K562 (cell line): ENCODE data around the gene DPEP2NB. TPM values are rescaled to one million over a fixed set of nuclear protein-coding genes. Genes with fewer than 3 reads are reported as not detected.

Source experiments
- ATAC-seq: fragments of 200-7000 bp; cut with Tn5 transposase; 3 replicates; pipeline ENCODE4 v1.9.1; 2020; ENCODE audit warnings: moderate library complexity
- BruUV-seq: library from RNA; stranded (reverse); fragments of 400-500 nt; replicated peaks from 2 replicates; lab custom pipeline; 2021; lab: Mats Ljungman, UMichigan
- CTCF ChIA-PET: fragments of 300-600 bp; formaldehyde crosslinking; extraction: SDS; loops from one replicate; lab custom pipeline; 2021; ENCODE audit warnings: low intra/inter-chr PET ratio; lab: Yijun Ruan, JAX
- POLR2A ChIA-PET: fragments of 300-600, 350-650 bp; sonication (Branson Sonifier 250); formaldehyde crosslinking; extraction: SDS; loops from one replicate; lab custom pipeline; 2021; ENCODE audit warnings: antibody characterized with exemption, inconsistent platforms; lab: Yijun Ruan, JAX
- DNase-seq, 4 experiments: peaks; one replicate each; pipeline versions ENCODE4 v3.0.0 to v3.0.0-alpha.2; 2011 to 2018; ENCODE audit warnings: low spot score in 3 of 4, mixed read lengths in 3 of 4; ENCODE audit errors: extremely low read depth in 1 of 4
- FAIRE-seq: peaks from 2 replicates; lab custom pipeline; 2011; peaks lifted over from hg19 to GRCh38; lab: Jason Lieb, UNC
- H2AFZ ChIP-seq: 2 replicates; pipeline ENCODE4 v1.6.0; 2011; ENCODE audit warnings: low read depth, low read length, control low read depth, inconsistent platforms
- H3K27ac ChIP-seq: fragments of 200-600 bp; 3 replicates; pipeline ENCODE4 v1.8.0; 2011; ENCODE audit warnings: low read depth, mild to moderate bottlenecking, control low read depth, inconsistent platforms, low read length, moderate library complexity, mixed read lengths; ENCODE audit errors: extremely low read depth
- H3K27me3 ChIP-seq, 2 experiments: fragments of 300-600 bp in 1 of 2; 2 replicates in 1 of 2; 3 replicates in 1 of 2; pipeline versions ENCODE4 v1.6.0 to v1.8.0; 2011; ENCODE audit warnings: inconsistent platforms in 2 of 2, low read length in 2 of 2, mild to moderate bottlenecking in 1 of 2, mixed read lengths in 1 of 2, moderate library complexity in 1 of 2; ENCODE audit not compliant: control insufficient read depth in 2 of 2, insufficient read depth in 2 of 2
- H3K36me3 ChIP-seq: fragments of 300-600 bp; 3 replicates; pipeline ENCODE4 v1.8.0; 2011; ENCODE audit warnings: mild to moderate bottlenecking, low read length, inconsistent platforms; ENCODE audit not compliant: control insufficient read depth, insufficient read depth
- H3K4me1 ChIP-seq, 2 experiments: fragments of 200-600 bp in 1 of 2; replicated peaks in 1 of 2; 2 replicates in 1 of 2; 3 replicates in 1 of 2; pipeline versions ENCODE4 v1.5.1 to v1.8.0; 2011; ENCODE audit warnings: inconsistent platforms in 2 of 2, low read length in 2 of 2, mild to moderate bottlenecking in 1 of 2, mixed read lengths in 1 of 2, moderate library complexity in 1 of 2; ENCODE audit not compliant: control insufficient read depth in 2 of 2, insufficient read depth in 2 of 2
- H3K4me2 ChIP-seq: 2 replicates; pipeline ENCODE4 v1.6.1; 2011; ENCODE audit warnings: low read length, control low read depth, inconsistent platforms, mixed read lengths; ENCODE audit not compliant: insufficient read depth
- H3K4me3 ChIP-seq: fragments of 200-600 bp; sonication (generic), shearing (Covaris generic); 2 replicates; pipeline ENCODE4 v1.5.1; 2016; ENCODE audit warnings: control low read depth, inconsistent platforms
- H3K79me2 ChIP-seq: fragments of 200-600 bp; 3 replicates; pipeline ENCODE4 v1.8.0; 2011; ENCODE audit warnings: low read length, inconsistent platforms; ENCODE audit not compliant: control insufficient read depth, insufficient read depth
- H3K9ac ChIP-seq, 2 experiments: 2 replicates each; pipeline versions ENCODE4 v1.6.0 to v1.6.1; 2011; ENCODE audit warnings: low read depth in 2 of 2, low read length in 2 of 2, control low read depth in 1 of 2, inconsistent platforms in 1 of 2, mild to moderate bottlenecking in 1 of 2, mixed read lengths in 1 of 2; ENCODE audit not compliant: insufficient read depth in 1 of 2
- H3K9me1 ChIP-seq: one replicate; pipeline ENCODE4 v1.6.0; 2011; ENCODE audit warnings: inconsistent platforms, mild to moderate bottlenecking, low read length, moderate library complexity; ENCODE audit not compliant: control insufficient read depth, insufficient read depth
- H3K9me3 ChIP-seq: replicated peaks from 2 replicates; pipeline ENCODE4 v1.5.1; 2011; ENCODE audit warnings: low read depth, low read length, inconsistent platforms; ENCODE audit not compliant: control insufficient read depth, insufficient read depth
- H4K20me1 ChIP-seq: replicated peaks from 2 replicates; pipeline ENCODE4 v1.6.1; 2011; ENCODE audit warnings: low read length, inconsistent platforms, mixed read lengths; ENCODE audit not compliant: control insufficient read depth, insufficient read depth
- CGGBP1 ChIP-seq: fragments of 250-450 bp; sonication (Bioruptor Pico); IDR thresholded peaks from 2 replicates; pipeline ENCODE4 v1.9.0; 2021; ENCODE audit warnings: mild to moderate bottlenecking
- ETV1 ChIP-seq: fragments of 450-650 bp; conservative IDR thresholded peaks from 2 replicates; pipeline ENCODE4 v1.6.1; 2016; ENCODE audit warnings: missing genetic modification characterization, control low read depth, low read depth, missing compliant biosample characterization
- KDM1A ChIP-seq, 2 experiments: fragments of 450-650 bp; IDR thresholded peaks; 2 replicates each; pipeline ENCODE4 v1.6.1; 2016; ENCODE audit warnings: mild to moderate bottlenecking in 2 of 2
- MEIS2 ChIP-seq: fragments of 450-650 bp; IDR thresholded peaks from 2 replicates; pipeline ENCODE4 v1.6.1; 2014; ENCODE audit warnings: mild to moderate bottlenecking; ENCODE audit not compliant: partially characterized antibody
- MLLT1 ChIP-seq, 2 experiments: fragments of 450-650 bp; IDR thresholded peaks; 2 replicates each; pipeline ENCODE4 v1.6.1; 2016
- MNT ChIP-seq, 2 experiments: fragments of 450-650 bp; conservative IDR thresholded peaks; 2 replicates each; pipeline ENCODE4 v1.6.1; 2017; ENCODE audit warnings: mild to moderate bottlenecking in 2 of 2, moderate library complexity in 2 of 2
- PRMT5 ChIP-seq: sonication (generic); formaldehyde crosslinking; IDR thresholded peaks from 2 replicates; pipeline ENCODE4 v1.5.0; 2020; ENCODE audit warnings: missing genetic modification reagents
- RREB1 ChIP-seq: fragments of 250-450 bp; sonication (Bioruptor Pico); IDR thresholded peaks from 2 replicates; pipeline ENCODE4 v1.4.0; 2020
- ZBTB43 ChIP-seq: sonication (generic); formaldehyde crosslinking; IDR thresholded peaks from 2 replicates; pipeline ENCODE4 v1.8.0; 2023; ENCODE audit warnings: mild to moderate bottlenecking, missing genetic modification reagents
- WGBS: fragments of 100-300 bp; shearing (Covaris generic); methylation state at CpG from one replicate; pipeline ENCODE4 v1.1.6; 2016; ENCODE audit warnings: low coverage, mixed read lengths; ENCODE audit not compliant: insufficient coverage; ENCODE audit errors: missing lambda C conversion rate; 5-methylcytosine and 5-hydroxymethylcytosine counted together
- in situ Hi-C: fragments of 300-500 bp; cut with MboI; formaldehyde crosslinking; loops from 4 replicates; pipeline ENCODE4 v1.15.0; 2018; ENCODE audit warnings: inconsistent platforms, mixed read lengths
- intact Hi-C: fragments of 100-400 bp; cut with micrococcal nuclease; formaldehyde crosslinking; loops from 2 replicates; pipeline ENCODE4 v1.14.2; 2022
- polyA plus RNA-seq, 8 experiments: library from polyadenylated mRNA; depleted of rRNA in 4 of 8; stranded (reverse) in 5 of 8; unstranded in 3 of 8; fragments of >200 nt; fragmentation: Nextera tagmentation in 2 of 8; fragmentation: Illumina TruSeq in 1 of 8; extraction: Ambion mirVana in 2 of 8; extraction: Trizol in 1 of 8; gene quantifications; 2 replicates each; pipeline versions ENCODE4 v1.2.1 to v1.2.3, GENCODE V29; 2011 to 2014; ENCODE audit warnings: inconsistent platforms in 1 of 8, missing spikeins in 1 of 8
- total RNA-seq, 7 experiments: library from RNA; depleted of rRNA in 6 of 7; stranded (reverse); fragments of >200 nt in 6 of 7; fragmentation: Illumina TruSeq in 2 of 7; extraction: Trizol in 2 of 7; gene quantifications; 2 replicates each; pipeline versions ENCODE4 v1.2.1 to v1.2.3, GENCODE V29; 2011 to 2021; ENCODE audit warnings: low replicate concordance in 1 of 7

Gene DPEP2NB
- total and polyA plus RNA-seq, 9 of the 15 experiments (the other 6 are each of a cell fraction or from before 2014, with no cell fraction given), result not detected

- no peaks in the 10 kb centered on the region for H3K27me3 ChIP-seq
- peaks cover 23 to 49% of the 10 kb centered on the region in 2 experiments; a peak in 4 of 5 replicates for H3K4me1 ChIP-seq
- peaks cover 8% of the 10 kb centered on the region for H3K9me1 ChIP-seq
- 12% methylated on average over 18 of the region's 18 CpGs for WGBS
- peaks cover 23% of the 10 kb centered on the region for H4K20me1 ChIP-seq
- peak; percentile 82 for FAIRE-seq
- in situ Hi-C loops (no loop called here), intact Hi-C loops (no loop called here)
- H3K4me3 ChIP-seq, result peak overlapping the region; percentile 84
- BruUV-seq, result TSS peak; percentile 57
- peak overlapping the region; percentile 97 for H2AFZ ChIP-seq
- DNase-seq, result peak in 1 of 4 experiments; percentile 40
- H3K36me3 ChIP-seq, result peaks cover 29% of the 10 kb centered on the region; the same call in 2 of the 3 replicates
- H3K4me2 ChIP-seq, result peak overlapping the region; percentile 98
- H3K27ac ChIP-seq, result peak overlapping the region; percentile 94
- POLR2A ChIA-PET, result interaction anchor here (1.0 to 1.8 kb wide), 3 partner anchors 7 to 24 kb away, joined by 3 to 9 read pairs (median 5); partner anchors contain the start of gene LCAT
- H3K79me2 ChIP-seq, result peaks cover 28% of the 10 kb centered on the region
- H3K9ac ChIP-seq, result peak overlapping the region; percentile 94 to 97
- H3K9me3 ChIP-seq, result no peaks in the 10 kb centered on the region
- ATAC-seq, result peak; percentile 4
- CTCF ChIA-PET, result no interaction called here
- TF ChIP-seq MLLT1 (IDR thresholded peaks at IDR 0.05), result no peak
- TF ChIP-seq CGGBP1 (CRISPR knock-in tag), result no peak
- no peak for TF ChIP-seq ETV1 (tag)
- TF ChIP-seq ZBTB43 (CRISPR knock-in tag), result no peak
- TF ChIP-seq PRMT5 (CRISPR knock-in tag), result no peak
- peak in 1 of 2 experiments; percentile 15; a peak in 1 of 4 replicates for TF ChIP-seq MNT (conservative IDR thresholded peaks at IDR 0.05)
- TF ChIP-seq MEIS2, result peak; percentile 19
- 0 out of 4 replicates have a peak, but pooled peaks of 1 of the 2 experiments have one; percentile 45 for TF ChIP-seq KDM1A (IDR thresholded peaks at IDR 0.05)
- TF ChIP-seq RREB1 (CRISPR knock-in tag), result 0 out of 2 replicates have a peak, but pooled peaks have one; percentile 10
Observed at GRCh38 chr16:67967183-67967957, 48.3 kb downstream of the DPEP2NB start.
